ENCODE results near the gene HBS1L.

Gene HBS1L

DNA sequence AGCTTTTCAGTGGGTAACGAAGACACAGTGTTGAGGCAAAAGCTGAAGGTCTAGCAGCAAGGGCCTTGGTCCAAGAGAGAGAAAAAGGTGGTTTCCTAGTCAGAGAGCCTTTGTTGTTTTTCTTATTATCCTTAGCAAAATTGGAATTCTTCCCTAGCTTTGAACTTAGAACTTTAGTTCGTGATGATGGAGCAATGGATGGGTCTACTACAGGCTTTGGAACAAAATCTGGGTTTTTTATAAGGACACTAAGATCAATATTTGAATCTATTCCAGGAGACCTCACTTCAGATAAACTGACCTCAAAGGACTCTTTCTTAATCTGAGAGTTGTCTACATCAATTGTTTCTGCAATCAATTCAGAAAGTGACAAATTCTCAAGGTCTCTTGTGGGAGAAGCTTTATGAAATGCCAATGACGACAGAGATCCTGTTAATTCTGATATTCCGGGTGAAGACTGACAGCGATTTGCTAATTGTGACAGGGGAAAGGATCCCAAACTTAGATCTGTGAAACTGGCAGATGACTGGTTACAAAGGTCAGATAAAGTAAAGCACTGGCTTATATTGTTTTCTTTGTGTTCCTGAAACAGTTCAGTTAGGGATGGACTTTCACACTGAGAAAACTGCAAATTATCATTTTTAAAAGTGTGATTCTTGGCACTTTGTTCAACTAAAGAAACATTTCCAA lies 17.7 kb downstream of the HBS1L start:
- no peak for DNase-seq (ENCODE audit: low spot score)

DNA sequence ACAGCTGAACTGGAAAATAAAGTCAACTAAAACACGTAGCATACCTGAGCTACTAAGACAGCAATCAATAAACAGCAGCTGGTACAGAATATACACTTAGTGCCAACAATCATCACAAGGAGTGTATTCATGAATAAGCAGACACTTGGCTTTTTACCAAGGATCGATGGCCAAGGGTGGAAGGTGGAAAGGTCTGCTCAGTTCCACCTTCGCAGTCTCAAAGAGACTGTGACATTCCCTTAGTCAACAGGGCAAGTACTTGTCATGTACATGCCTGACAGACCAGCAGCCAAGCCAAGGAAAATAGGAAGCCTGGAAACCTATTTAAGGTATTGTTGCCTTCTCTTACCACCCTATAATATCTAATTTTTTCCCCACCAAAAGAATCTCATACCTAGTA lies 21.4 kb downstream of the HBS1L start:
- DNase-seq (ENCODE audit: low spot score), result no peak

DNA sequence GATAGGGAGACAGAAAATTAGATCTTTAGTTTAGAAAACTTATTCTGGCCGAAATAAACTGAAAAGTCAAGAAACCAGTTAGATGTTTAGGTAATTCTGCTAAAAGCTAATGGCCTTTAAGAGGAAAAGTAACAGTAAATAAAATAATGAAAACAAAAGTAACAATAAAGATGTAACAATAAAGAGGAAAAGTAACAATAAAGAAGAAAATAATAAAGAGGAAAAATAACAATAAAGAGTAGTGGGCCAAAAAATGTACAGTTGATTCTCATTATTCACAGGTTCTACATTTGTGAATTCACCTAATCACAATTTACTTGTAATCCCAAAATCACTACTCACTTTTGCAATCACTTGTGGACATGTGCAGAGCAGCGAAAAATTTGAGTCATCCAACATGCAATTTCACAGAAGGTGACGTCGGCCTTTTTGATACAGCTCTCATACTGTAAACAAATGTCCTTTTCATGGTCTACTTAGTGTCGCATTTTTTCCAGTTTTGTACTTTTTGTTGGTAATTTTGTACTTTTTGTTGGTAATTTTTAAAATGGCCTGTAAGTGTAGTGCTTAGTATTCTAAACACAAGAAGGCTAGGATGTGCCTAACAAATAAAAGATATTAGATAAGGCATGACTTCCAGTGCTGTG lies 24.0 kb downstream of the HBS1L start:
- DNase-seq (ENCODE audit: low spot score), result no peak

DNA sequence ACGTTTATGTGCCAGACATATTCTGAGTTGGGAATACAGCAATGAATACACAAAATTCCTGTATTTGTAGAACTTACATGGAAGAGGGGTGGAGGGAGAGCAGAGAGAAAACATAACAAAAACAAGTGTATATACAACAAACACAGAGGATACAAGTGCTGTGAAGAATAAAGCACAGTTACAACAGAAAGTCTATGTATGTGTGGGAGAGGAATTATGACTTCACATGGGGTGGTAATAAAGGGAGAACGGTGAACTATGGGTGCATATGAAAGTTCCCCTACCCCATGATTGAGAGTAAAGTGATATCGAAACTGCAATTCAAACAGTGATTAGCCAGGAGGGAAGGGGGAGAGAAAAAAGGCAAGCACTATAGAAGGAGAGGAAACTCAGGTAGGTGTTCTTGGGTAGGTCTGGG lies 24.6 kb downstream of the HBS1L start:
- peak; percentile 30 for DNase-seq (ENCODE audit: low spot score)

- no peak for DNase-seq (ENCODE audit: low spot score)
Measured at GRCh38 chr6:135025775-135026174, 28.8 kb downstream of the HBS1L start.

GRCh38 chr6:135025175-135025574 lies 29.4 kb downstream of the HBS1L start:
- no peak for DNase-seq (ENCODE audit: low spot score)

DNA sequence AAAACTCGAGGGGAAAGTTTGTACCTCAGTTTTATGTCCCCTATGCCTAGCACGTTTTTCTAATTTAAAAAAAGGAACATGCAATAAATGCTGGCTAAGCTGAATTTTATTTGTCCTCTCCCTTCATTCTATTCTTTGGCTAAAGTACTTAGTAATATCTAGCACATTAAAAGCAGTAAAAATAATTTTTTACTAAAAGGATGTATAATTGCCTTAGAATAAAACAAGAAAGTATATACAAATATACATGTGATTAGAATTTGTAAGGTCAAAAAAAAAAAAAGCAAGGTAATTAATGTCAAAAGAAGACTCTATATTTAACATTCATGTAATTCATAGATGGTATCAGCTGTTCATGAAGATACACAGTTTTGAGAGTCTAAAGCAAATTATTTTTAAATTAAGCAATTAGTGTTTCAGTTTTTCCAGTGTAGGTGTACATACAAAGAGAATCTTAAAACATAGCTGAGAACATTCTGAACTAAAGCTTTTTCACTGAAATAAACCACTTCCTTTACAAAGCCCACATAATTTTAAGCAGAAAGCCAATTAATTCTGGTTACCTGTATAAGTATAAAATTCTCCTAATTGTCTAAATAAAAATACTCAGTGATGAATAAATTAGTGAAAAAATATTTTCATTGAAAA lies 32.4 kb downstream of the HBS1L start:
- no peak for DNase-seq (ENCODE audit: low spot score)

- DNase-seq (ENCODE audit: low spot score), result no peak
Measured at GRCh38 chr6:135021310-135022049, 33.1 kb downstream of the HBS1L start.

DNA sequence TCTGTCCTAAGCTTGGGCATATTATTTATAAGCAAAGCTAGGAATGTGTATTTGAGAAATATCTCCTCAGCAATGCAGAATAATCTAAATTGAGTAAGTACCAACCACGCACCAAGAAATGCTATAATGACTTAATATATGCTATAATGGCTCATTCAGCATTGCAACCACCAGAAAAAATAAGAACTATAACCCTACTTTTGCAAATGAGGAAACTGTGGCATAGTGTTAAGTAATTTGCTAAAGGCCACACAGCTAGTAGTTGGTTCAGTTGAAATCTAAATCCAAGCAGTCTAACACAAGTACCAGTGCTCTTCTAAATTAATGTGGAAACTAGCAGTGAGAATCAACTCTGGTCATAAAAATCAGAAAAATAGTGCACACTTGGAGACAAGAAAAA lies 35.7 kb downstream of the HBS1L start:
- no peak for DNase-seq (ENCODE audit: low spot score)

GRCh38 chr6:135018052-135018451 lies 36.6 kb downstream of the HBS1L start:
- DNase-seq (ENCODE audit: low spot score), result peak; percentile 39

GRCh38 chr6:135014353-135014832 lies 40.2 kb downstream of the HBS1L start:
- DNase-seq (ENCODE audit: low spot score), result peak; percentile 62

DNA sequence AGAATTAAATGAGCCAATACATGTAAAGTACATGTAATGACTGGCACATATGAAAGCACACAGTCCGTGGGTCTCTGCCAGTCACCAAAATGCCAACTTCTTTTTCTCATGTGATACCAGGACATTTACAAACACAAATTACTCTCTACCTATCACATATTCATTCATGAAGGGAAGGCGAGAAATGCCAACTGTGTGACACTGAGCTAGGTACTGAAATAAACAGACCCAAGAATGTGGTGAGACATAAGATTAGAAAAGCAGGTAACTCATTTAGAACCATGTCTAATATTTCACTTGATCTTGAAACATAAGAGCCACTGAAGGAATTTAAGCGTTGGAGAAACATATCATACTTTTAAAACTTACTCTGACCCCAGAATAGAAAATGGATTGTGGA lies 41.4 kb downstream of the HBS1L start:
- DNase-seq (ENCODE audit: low spot score), result no peak

GRCh38 chr6:135012764-135013163 lies 41.9 kb downstream of the HBS1L start:
- no peak for DNase-seq (ENCODE audit: low spot score)

DNA sequence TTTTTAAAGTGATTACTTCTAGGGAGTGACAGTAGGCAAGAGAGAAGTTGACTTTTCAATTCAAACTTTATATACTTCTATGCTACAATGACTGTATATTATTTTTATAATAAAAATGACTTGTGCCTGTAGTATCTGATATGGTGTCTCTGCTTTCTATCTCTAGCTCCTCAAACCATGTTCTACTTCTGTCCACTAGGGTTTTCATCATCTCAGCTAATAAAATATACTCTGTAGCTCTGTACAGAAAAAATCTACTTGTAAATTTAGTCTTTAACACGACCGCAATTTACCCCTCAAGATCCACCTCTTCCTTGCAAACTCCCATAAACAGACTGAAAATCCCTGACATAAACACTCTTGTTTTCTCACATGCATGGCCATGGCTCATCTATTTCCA lies 42.3 kb downstream of the HBS1L start:
- DNase-seq (ENCODE audit: low spot score), result no peak

DNA sequence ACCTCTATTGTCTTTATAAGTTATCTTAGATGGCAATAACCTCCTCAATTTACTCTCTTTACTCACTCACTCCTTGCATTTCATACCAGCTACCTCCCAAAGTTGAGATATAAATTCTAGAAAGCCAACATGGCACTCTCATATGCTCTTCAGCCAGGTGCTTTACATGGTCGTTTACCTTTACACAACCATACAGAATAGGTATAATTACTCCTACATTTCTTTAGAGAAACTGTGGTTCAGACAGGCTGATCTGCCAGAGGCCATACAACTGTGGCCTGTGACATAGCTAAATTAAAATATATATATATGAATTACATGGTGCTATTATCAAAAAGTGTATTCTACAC lies 45.7 kb downstream of the HBS1L start:
- DNase-seq (ENCODE audit: low spot score), result no peak

DNA sequence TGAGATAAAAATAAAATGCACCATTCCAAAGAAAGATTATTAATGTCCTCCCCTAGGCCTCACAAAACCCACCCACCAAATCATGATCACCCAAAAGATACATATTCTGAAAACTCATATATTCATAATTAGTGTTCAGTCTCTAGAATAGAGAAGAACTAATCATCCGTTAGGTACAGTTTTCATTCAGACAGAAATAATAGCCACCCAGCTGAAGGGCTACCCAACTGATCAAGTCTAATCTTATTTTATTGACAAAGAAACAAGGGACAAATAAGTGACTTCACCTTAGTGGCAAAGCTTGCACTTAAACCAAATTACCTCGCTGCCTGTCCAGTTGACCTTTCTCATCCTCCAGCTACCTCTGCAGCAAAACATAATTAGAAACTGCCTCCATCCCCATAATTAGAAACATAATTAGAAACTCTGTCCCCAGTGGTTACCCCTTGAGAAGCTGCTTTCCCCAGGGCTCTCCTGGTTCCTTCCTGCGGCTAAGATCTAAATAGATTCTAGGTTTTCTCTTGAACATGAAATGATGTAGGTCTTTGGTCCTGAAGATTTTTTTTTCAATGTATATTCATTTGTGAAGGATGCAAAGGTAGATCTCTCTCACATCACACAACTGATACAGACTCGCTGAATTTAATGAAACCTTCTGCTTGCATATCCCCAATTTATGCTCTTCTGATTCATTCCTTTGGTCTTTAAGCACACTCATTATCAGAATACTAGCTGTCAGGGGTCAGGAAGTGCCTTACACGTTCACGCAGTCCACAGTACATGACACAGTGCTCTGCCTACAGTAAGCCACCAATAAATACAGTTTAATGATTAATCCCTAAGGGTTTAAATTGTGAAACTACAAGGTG lies 46.3 kb downstream of the HBS1L start:
- no peak for DNase-seq (ENCODE audit: low spot score)

GRCh38 chr6:135006386-135006914 lies 48.2 kb downstream of the HBS1L start:
- DNase-seq (ENCODE audit: low spot score), result no peak

DNA sequence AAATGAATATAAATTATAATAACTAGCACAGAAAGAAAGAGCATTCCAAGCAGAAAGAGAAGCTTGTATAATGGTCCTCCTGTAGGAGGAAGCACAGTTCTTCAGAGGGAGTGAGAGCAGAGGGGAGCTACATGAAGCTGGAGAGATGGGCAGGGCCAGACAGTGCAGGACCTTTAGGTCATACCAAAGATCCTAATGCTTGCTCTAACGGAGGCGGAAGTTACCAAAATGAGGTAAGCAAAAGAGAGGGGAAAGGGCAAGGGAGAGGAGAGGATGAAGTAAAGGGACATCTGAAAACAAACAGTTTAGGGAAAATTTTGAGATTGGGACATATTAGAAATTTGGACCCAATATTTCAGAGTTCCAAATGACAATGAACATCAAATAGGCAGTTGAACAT lies 50.2 kb downstream of the HBS1L start:
- DNase-seq (ENCODE audit: low spot score), result no peak

DNA sequence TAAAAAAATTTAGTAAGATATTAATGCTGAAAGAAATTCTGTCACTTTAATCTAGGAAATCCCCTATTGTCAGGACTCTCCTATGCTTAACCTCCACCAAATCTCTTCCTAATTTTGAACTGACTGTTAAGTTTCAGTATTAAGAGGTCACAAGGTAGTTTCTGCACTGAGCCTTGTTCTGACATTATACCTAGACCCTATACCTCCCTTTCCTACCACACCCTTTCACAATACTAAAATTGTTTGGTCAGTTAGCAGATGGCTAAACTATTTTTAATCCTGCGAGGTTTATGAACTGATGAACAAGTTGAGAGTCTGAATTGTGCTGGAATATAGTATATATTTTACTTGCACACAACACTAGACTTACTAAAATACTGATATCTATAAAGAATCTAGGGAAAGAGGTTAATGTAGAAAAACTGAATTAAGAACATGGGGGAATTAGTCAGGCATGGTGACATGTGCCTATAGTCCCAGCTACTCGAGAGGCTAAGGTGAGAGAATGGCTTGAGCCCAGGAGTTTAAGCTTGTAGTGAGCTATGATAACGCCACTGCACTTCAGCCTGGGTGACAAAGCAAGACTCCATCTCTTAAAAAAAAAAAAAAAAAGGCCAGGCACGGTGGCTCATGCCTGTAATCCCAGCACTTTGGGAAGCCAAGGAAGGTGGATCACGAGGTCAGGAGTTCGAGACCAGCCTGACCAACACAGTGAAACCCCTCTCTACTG lies 51.5 kb downstream of the HBS1L start:
- no peak for DNase-seq (ENCODE audit: low spot score)

DNA sequence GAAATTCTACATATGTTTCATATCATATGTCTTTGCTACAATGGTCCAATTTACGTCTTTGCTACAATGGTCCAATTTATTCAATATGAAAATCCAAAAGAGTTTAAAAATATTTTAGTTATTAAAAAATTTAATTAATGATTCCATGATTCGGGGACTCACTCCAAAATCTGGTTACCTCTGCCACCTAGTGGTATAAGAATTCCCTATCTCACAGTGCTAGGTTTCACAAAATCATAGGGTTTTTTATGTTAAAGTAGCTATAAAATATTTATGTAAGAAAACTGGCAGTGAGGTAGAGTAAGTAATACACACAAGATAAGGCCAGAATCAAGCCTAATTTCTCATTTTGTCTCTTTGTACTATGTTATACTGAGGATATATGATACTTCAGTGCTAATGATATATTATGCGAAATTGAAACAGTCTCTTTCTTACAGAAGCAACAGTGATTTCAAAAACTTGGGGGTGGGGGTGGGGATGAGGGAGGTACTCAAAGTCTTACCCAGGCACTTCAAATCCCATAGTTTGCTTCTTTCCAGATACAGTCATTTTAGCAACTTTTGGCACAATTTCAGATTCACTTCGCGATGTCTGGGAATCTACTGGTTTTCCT lies 52.3 kb downstream of the HBS1L start:
- DNase-seq (ENCODE audit: low spot score), result peak; percentile 31

All from CD4-positive, alpha-beta T cell treated with Interleukin-15 for 4 hours (primary cell).